Natural killer cell (primary cell): ENCODE measurements around the gene RAB12. TPM values are rescaled to one million over a fixed set of nuclear protein-coding genes. Genes with fewer than 3 reads are reported as not detected.
"Not testable (repeated sequence)": the region's sequence is repeated elsewhere in the genome, so short reads cannot be mapped to it uniquely, and the experiment has no call there.

Experiments used
- ATAC-seq, 3 donors: fragments of 150-1000 bp in 2 of 3; fragments of 200-7000 bp in 1 of 3; cut with Tn5 transposase; 1 replicate in 1 of 3; 2 replicates in 2 of 3; pipeline ENCODE4 v1.10.0; 2021; ENCODE audit warnings: mild to moderate bottlenecking in 2 of 3, moderate library complexity in 2 of 3
- DNase-seq, 2 donors: peaks; one replicate each; pipeline versions ENCODE4 v3.0.0 to v3.0.0-alpha.2; 2013 to 2021; ENCODE audit warnings: mixed read lengths in 1 of 2
- H3K27ac ChIP-seq: one replicate; pipeline ENCODE4 v1.5.1; 2013; ENCODE audit warnings: mild to moderate bottlenecking, low read length
- H3K27me3 ChIP-seq: one replicate; pipeline ENCODE4 v1.6.1; 2013; ENCODE audit warnings: low read length; ENCODE audit not compliant: control insufficient read depth, insufficient read depth
- H3K36me3 ChIP-seq: one replicate; pipeline ENCODE4 v1.6.1; 2013; ENCODE audit warnings: low read length; ENCODE audit not compliant: control insufficient read depth, insufficient read depth
- H3K4me1 ChIP-seq: one replicate; pipeline ENCODE4 v1.6.1; 2013; ENCODE audit warnings: low read length; ENCODE audit not compliant: control insufficient read depth, insufficient read depth
- H3K4me3 ChIP-seq: one replicate; pipeline ENCODE4 v1.5.1; 2013; ENCODE audit warnings: low read length
- H3K9me3 ChIP-seq: one replicate; pipeline ENCODE4 v1.6.1; 2013; ENCODE audit warnings: low read length; ENCODE audit not compliant: control insufficient read depth, insufficient read depth
- H3K27ac Mint-ChIP-seq, 2 donors: one replicate each; pipeline ENCODE4 v1.8.0; 2022; ENCODE audit warnings: mild to moderate bottlenecking in 2 of 2, mixed read lengths in 2 of 2, moderate library complexity in 1 of 2
- H3K27me3 Mint-ChIP-seq, 2 donors: one replicate each; pipeline ENCODE4 v1.8.0; 2022; ENCODE audit warnings: low read depth in 2 of 2, mixed read lengths in 2 of 2
- H3K36me3 Mint-ChIP-seq: one replicate; pipeline ENCODE4 v1.8.0; 2022; ENCODE audit warnings: mixed read lengths
- H3K4me1 Mint-ChIP-seq, 2 donors: one replicate each; pipeline ENCODE4 v1.8.0; 2022; ENCODE audit warnings: mixed read lengths in 2 of 2
- H3K4me3 Mint-ChIP-seq: one replicate; pipeline ENCODE4 v1.8.0; 2022; ENCODE audit warnings: mild to moderate bottlenecking, moderate library complexity, mixed read lengths
- H3K9me3 Mint-ChIP-seq, 2 donors: one replicate each; pipeline ENCODE4 v1.8.0; 2022; ENCODE audit warnings: mixed read lengths in 2 of 2
- WGBS: methylation state at CpG from one replicate; pipeline ENCODE4 v1.1.7; 2013; ENCODE audit warnings: missing lambda C conversion rate; ENCODE audit not compliant: insufficient coverage; 5-methylcytosine and 5-hydroxymethylcytosine counted together
- intact Hi-C: fragments of 100-400 bp; cut with micrococcal nuclease; formaldehyde crosslinking; loops from one replicate; pipeline ENCODE4 v1.14.2; 2022
- total RNA-seq, 4 donors: library from RNA; stranded (reverse); fragments of 120-200 nt in 1 of 4; gene quantifications; one replicate each; pipeline versions ENCODE4 v1.2.3 to v1.2.4, GENCODE V29; 2013 to 2022
- TF ChIP-seq, protein P1 (sequence below): fragments of 200-600 bp; IDR thresholded peaks from one replicate; pipeline ENCODE4 v1.8.0; 2022; ENCODE audit warnings: antibody characterized with exemption

RAB12 gene
- total RNA-seq, 3 donors from 2014 or later (not counting 1 experiment from before 2014, with no cell fraction given): 21.3 to 27.5 (median 21.8) TPM

DNA sequence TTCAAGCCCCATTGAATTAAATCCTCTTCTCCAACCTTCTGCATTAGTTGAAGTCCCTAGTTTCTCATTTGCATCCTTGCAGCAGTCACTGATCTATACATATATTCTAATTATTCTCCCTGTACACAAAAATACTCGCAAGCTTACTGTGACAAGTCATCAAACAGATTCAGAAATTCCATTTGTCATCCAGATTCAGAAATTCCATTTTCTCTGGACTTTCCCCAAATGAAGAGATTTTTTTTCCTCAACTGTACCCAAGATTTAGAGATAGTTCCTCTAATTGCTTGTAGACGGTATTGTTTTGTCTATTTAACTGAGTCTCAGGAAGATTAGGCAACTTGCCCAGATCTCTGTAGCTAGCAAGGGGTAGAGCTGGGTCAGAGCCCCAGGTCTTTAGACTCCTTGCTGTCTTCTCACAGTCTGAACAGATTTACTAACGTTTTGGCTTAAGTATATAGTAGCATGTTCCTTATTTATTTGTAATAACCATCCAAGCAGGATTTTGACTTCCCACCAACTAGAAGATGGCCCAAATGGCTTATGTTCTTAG, 34.2 kb downstream of the RAB12 start:
- no peak for DNase-seq
- Mint-ChIP-seq H3K27me3 (peaks cover 3 to 16% of the 10 kb centered on the region in 2 donors), H3K36me3 (no peaks in the 10 kb centered on the region), H3K4me3 (no peak overlapping the region), H3K4me1 (no peaks in the 10 kb centered on the region), H3K27ac (no peak overlapping the region), H3K9me3 (no peaks in the 10 kb centered on the region)
- no peak for ATAC-seq
- no peak overlapping the region for H3K4me3 ChIP-seq
- no peak overlapping the region for H3K27ac ChIP-seq
- intact Hi-C loops: no loop called here
- H3K9me3 ChIP-seq: no peaks in the 10 kb centered on the region
- WGBS: 90% methylated on average over 3 of the region's 3 CpGs
- TF ChIP-seq, protein P1, sequence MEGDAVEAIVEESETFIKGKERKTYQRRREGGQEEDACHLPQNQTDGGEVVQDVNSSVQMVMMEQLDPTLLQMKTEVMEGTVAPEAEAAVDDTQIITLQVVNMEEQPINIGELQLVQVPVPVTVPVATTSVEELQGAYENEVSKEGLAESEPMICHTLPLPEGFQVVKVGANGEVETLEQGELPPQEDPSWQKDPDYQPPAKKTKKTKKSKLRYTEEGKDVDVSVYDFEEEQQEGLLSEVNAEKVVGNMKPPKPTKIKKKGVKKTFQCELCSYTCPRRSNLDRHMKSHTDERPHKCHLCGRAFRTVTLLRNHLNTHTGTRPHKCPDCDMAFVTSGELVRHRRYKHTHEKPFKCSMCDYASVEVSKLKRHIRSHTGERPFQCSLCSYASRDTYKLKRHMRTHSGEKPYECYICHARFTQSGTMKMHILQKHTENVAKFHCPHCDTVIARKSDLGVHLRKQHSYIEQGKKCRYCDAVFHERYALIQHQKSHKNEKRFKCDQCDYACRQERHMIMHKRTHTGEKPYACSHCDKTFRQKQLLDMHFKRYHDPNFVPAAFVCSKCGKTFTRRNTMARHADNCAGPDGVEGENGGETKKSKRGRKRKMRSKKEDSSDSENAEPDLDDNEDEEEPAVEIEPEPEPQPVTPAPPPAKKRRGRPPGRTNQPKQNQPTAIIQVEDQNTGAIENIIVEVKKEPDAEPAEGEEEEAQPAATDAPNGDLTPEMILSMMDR: no peak
- H3K36me3 ChIP-seq: peaks cover 18% of the 10 kb centered on the region
- no peaks in the 10 kb centered on the region for H3K27me3 ChIP-seq
- no peaks in the 10 kb centered on the region for H3K4me1 ChIP-seq

DNA sequence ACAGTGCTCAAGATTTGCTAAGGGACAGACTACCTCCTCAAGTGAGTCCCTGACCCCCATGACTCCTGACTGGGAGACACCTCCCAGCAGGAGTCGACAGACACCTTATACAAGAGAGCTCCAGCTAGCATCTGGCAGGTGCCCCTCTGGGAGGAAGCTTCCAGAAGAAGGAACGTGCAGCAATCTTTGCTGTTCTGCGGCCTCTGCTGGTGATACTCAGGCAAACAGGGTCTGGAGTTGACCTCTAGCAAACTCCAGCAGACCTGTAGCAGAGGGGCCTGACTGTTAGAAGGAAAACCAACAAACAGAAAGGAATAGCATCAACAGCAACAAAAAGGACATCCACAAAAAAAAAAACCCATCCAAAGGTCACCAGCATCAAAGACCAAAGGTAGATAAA, 38.1 kb downstream of the RAB12 start:
- H3K36me3 Mint-ChIP-seq, H3K9me3 ChIP-seq, ATAC-seq, H3K9me3 Mint-ChIP-seq, H3K36me3 ChIP-seq, intact Hi-C loops, H3K27ac Mint-ChIP-seq, H3K4me3 Mint-ChIP-seq, DNase-seq, H3K27me3 ChIP-seq, H3K4me3 ChIP-seq, H3K4me1 Mint-ChIP-seq, H3K4me1 ChIP-seq, H3K27ac ChIP-seq: not testable (repeated sequence)
- 87% methylated on average over 3 of the region's 3 CpGs for WGBS
- peaks cover 20 to 38% of the 10 kb centered on the region in 2 donors for H3K27me3 Mint-ChIP-seq

DNA sequence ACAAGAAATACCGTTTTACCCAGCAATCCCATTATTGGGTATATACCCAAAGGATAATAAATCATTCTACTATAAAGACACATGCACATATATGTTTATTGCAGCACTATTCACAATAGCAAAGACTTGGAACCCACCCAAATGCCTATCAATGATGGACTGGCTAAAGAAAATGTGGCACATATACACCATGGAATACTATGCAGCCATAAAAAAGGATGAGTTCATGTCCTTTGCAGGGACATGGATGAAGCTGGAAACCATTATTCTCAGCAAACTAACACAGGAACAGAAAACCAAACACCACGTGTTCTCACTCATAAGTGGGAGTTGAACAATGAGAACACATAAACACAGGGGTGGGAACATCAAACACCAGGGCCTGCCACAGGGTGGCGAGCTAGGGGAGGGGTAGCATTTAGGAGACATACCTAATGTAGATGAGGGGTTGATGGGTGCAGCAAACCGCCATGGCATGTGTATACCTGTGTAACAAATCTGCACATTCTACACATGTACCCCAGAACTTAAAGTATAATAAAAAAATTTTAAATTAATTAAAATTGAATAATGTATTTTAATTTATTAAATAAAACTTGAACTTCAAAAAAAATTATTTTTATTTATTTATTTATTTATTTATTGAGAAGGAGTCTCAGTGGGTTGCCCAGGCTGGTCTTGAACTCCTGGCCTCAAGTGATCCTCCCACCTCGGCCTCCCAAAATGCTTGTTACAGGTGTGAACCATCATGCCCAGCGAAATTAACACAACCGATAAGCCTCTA, 42.4 kb downstream of the RAB12 start:
- H3K4me3 ChIP-seq, intact Hi-C loops, H3K27ac Mint-ChIP-seq, H3K4me1 ChIP-seq, H3K4me3 Mint-ChIP-seq, DNase-seq, ATAC-seq, H3K9me3 ChIP-seq, H3K27ac ChIP-seq, H3K9me3 Mint-ChIP-seq, H3K4me1 Mint-ChIP-seq, H3K27me3 ChIP-seq, H3K36me3 Mint-ChIP-seq, H3K36me3 ChIP-seq: not testable (repeated sequence)
- peaks cover 30 to 51% of the 10 kb centered on the region in 2 donors for H3K27me3 Mint-ChIP-seq
- 89% methylated on average over 5 of the region's 7 CpGs for WGBS

DNA sequence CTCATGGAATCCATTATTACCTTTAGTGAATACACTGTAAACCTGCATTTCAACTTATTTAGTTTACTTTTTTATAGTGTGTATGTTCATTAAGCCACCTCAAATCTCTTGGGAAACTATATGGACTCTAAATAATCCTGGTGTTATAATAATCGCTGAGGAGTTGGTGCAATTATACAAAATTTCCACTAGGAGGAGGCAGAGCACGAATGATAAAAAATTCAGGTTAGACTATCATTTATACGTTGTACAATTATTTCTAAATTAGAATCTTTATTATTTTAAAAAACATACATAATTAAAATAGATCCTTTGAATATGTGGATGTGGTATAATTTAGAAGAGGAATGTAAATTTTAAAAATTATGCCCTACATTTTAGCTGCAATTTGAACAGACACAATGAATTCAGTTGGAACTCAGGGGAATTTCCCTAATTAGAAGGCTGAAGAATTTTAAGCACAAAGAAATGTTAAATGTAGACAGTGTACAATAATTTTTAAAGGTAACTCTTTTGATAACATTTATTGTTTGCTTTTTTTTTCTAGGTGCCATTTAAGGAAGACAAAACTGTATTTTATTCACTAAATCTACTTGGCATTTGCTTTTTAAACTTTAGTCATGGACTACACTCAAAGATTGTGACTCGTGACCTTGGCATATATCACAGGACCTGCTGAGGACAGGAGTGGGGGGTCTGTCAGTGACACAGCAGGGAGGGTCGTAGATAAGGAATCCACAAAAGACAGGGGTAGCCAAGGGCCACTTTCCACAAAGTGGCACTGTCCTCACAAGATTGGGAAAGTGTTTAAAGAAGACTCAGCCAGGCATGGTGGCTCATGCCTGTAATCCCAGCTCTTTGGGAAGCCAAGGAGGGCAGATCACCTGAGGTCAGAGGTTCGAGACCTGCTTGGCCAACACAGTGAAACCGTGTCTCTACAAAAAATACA, 45.5 kb downstream of the RAB12 start:
- peaks cover 3% of the 10 kb centered on the region for H3K27me3 ChIP-seq
- no peak overlapping the region for H3K27ac ChIP-seq
- ATAC-seq (peak in 2 of 3 donors; percentile 42 to 58), DNase-seq (peak in 1 of 2 donors; percentile 51)
- no peaks in the 10 kb centered on the region for H3K4me1 ChIP-seq
- H3K27ac Mint-ChIP-seq: no peak overlapping the region
- no peak overlapping the region for H3K4me3 Mint-ChIP-seq
- H3K36me3 Mint-ChIP-seq: no peaks in the 10 kb centered on the region
- 72% methylated on average over 4 of the region's 7 CpGs for WGBS
- no peaks in the 10 kb centered on the region for H3K36me3 ChIP-seq
- no peaks in the 10 kb centered on the region for H3K9me3 ChIP-seq
- intact Hi-C loops: loop anchor here (2.0 kb wide), 1 partner anchor 334 kb away; no protein-coding TSS in a partner anchor
- H3K4me3 ChIP-seq: no peak overlapping the region
- peaks cover 23 to 39% of the 10 kb centered on the region in 2 donors for H3K27me3 Mint-ChIP-seq
- H3K4me1 Mint-ChIP-seq: no peaks in the 10 kb centered on the region
- TF ChIP-seq, protein P1: peak; percentile 82
- no peaks in the 10 kb centered on the region for H3K9me3 Mint-ChIP-seq
